ENCODE data around the gene KIAA0753.

- TF ChIP-seq CTCF (IDR thresholded peaks at IDR 0.05) (no peak), POLR2A (IDR thresholded peaks at IDR 0.05) (no peak)
These were observed 13.9 kb downstream of the KIAA0753 start for GRCh38 chr17:6626616-6627015.

Data from lower leg skin (tissue), 3 donors.